Right kidney (tissue), 1 donor: Measurements from ENCODE around the gene MYCBPAP.

Source experiments
- DNase-seq: peaks from one replicate; pipeline ENCODE4 v3.0.0-alpha.2; 2016

Gene MYCBPAP

GRCh38 chr17:50517504-50518383, 9.5 kb downstream of the MYCBPAP start:
- DNase-seq: no peak

GRCh38 chr17:50518384-50519023, 10.3 kb downstream of the MYCBPAP start:
- peak; percentile 38 for DNase-seq

- no peak for DNase-seq
Observed at GRCh38 chr17:50519141-50519834, 11.0 kb downstream of the MYCBPAP start.

- DNase-seq: no peak
Observed at GRCh38 chr17:50520483-50520882, 12.2 kb downstream of the MYCBPAP start.

GRCh38 chr17:50521514-50521913, 13.3 kb downstream of the MYCBPAP start:
- no peak for DNase-seq

- no peak for DNase-seq
Observed at GRCh38 chr17:50522766-50523165, 14.5 kb downstream of the MYCBPAP start.

GRCh38 chr17:50523208-50523607, 15.0 kb downstream of the MYCBPAP start:
- DNase-seq: peak; percentile 22

- DNase-seq: no peak
Observed at GRCh38 chr17:50524838-50525237, 16.6 kb downstream of the MYCBPAP start.

GRCh38 chr17:50527155-50527762, 19.0 kb downstream of the MYCBPAP start:
- no peak for DNase-seq

- DNase-seq: no peak
Observed at GRCh38 chr17:50527949-50528474, 19.8 kb downstream of the MYCBPAP start.

- no peak for DNase-seq
Observed at GRCh38 chr17:50529849-50530248, 21.6 kb downstream of the MYCBPAP start.

- no peak for DNase-seq
Observed at GRCh38 chr17:50531428-50532025, 23.3 kb downstream of the MYCBPAP start.

GRCh38 chr17:50532452-50533024, 24.3 kb downstream of the MYCBPAP start, which contains the start of gene EPN3:
TSS of gene EPN3 (plus strand) at chr17:50532735. CDS start at chr17:50536557, 3,822 bp downstream.
- peak; percentile 65 for DNase-seq

GRCh38 chr17:50533185-50533584, 24.9 kb downstream of the MYCBPAP start:
- no peak for DNase-seq

GRCh38 chr17:50533720-50534148, 25.5 kb downstream of the MYCBPAP start:
- peak; percentile 70 for DNase-seq

GRCh38 chr17:50534222-50534978, 26.2 kb downstream of the MYCBPAP start:
- DNase-seq: peak; percentile 66

- DNase-seq: no peak
Observed at GRCh38 chr17:50534979-50535326, 26.7 kb downstream of the MYCBPAP start.

GRCh38 chr17:50535407-50535806, 27.2 kb downstream of the MYCBPAP start:
- DNase-seq: no peak

- no peak for DNase-seq
Observed at GRCh38 chr17:50536683-50537646, 28.7 kb downstream of the MYCBPAP start.
